ENCODE results near the gene ALKBH4.
"Not testable (repeated sequence)": the region's sequence is repeated elsewhere in the genome, so short reads cannot be mapped to it uniquely, and the experiment has no call there.

Gene ALKBH4, protein sequence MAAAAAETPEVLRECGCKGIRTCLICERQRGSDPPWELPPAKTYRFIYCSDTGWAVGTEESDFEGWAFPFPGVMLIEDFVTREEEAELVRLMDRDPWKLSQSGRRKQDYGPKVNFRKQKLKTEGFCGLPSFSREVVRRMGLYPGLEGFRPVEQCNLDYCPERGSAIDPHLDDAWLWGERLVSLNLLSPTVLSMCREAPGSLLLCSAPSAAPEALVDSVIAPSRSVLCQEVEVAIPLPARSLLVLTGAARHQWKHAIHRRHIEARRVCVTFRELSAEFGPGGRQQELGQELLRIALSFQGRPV

GRCh38 chr7:102464577-102465280 lies at the start of gene ALKBH4, which contains the start of gene LRWD1:
Gene ALKBH4, minus strand, starts transcription at chr7:102464863. Its CDS starts 27 bp downstream, at chr7:102464836.
Gene LRWD1, plus strand, starts transcription at chr7:102464984. Its CDS starts 97 bp downstream, at chr7:102465081.
- ATAC-seq: peak; percentile 93 to 95

DNA sequence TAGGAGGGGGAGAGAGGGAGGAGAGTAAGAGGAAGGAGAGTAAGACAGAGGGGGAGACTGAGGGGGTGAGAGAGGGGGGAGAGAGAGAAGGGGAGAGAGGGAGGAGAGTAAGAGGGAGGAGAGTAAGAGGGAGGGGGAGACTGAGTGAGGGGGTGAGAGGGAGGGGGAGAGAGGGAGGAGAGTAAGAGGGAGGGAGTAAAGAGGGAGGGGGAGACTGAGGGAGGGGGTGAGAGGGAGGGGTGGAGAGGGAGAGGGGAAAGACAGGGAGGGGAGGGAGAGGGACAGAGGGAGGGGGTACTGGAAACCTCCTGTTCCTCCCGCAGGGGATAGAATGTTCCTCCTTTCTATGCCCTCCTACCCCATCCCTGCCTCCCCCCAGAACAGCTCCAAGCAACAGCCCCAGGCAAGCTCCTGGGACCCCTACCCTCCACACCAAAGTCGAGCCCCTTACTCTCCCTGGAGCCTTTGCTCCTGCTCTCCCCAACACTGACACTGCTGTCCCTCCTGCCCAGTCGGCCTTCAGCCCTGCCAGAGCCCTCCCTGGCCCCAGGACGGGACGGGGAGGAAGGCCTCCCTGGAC lies 48.1 kb upstream of the ALKBH4 start:
- not testable (repeated sequence) for ATAC-seq

- ATAC-seq: peak; percentile 48 to 66
These were observed 47.3 kb upstream of the ALKBH4 start for GRCh38 chr7:102511860-102512522.

- not testable (repeated sequence) for ATAC-seq
These were observed 45.9 kb upstream of the ALKBH4 start for GRCh38 chr7:102510575-102510974.

DNA sequence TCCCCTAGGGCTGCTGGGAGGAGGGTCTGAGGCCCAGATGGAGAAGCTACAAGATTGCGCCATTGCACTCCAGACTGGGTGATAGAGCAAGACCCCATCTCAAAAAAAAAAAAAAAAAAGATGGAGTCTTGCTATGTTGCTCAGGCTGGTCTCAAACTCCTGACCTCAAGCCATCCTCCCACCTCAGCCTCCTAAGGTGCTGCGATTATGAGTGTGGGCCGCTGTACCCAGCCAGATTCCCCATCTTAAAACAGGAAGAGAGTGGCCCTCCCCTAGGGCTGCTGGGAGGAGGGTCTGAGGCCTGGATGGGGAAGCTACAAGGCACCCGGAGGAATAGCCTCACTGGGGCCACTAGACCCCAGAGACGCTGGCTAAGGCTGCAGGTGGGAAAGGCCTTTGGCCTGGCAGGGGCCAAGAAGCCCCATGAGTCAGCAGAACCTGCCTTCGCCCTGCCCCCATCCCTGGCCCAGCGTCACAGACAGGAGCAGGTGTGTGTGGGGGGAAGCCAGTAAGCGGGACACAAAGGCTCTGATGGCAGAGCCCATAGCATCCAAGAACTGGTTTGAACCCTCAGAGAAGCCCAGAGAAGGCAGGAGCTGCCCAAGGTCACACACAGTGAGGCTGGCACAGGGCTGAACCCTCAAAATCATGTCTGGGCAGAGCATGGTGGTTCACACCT lies 42.9 kb upstream of the ALKBH4 start:
- not testable (repeated sequence) for ATAC-seq

DNA sequence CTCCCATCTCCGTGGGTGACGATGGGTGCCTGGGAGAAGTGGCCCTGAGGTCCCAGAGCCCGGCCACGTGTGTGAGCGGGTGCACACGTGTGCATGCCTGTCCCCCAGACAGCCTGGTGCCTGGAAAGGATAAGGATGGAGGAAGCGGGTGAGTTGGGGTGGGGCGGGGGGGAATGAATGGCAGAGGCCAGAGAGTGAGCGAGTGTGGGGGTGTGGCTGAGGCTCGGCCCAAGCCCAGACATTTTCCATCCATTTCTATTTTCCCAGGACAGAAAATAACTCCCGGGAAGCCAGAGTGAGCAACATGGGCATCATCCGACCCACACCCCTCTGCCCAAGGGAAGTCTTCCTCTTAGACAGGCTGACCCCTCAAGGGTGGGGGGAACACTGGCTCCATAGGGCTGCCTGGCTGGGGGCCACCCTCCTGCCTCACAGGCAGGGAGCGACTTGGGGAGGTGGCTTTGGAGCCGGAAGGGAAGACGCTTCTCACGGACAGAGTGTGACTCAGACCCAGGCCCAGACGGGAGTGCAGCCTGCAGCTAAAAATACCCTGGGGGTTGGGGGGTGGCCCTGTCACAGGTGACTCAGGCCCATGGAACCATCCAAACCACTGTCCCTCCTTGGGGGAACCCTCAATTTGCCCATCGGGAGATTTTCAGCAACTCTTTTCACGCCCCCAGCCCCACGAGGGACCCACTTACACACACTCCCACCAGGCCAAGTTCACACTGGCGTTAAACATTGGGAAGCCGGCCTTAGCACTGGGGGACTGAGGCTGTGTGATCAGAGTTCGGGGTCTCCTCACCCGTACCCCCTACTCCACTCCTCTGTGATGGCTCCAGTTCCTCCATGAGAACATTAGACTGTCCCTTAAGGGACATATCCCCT lies 40.9 kb upstream of the ALKBH4 start:
- not testable (repeated sequence) for ATAC-seq

- not testable (repeated sequence) for ATAC-seq
These were observed 38.5 kb upstream of the ALKBH4 start for GRCh38 chr7:102503141-102503540.

GRCh38 chr7:102498321-102498720 lies 33.7 kb upstream of the ALKBH4 start:
- not testable (repeated sequence) for ATAC-seq

GRCh38 chr7:102497308-102497707 lies 32.6 kb upstream of the ALKBH4 start:
- ATAC-seq: not testable (repeated sequence)

DNA sequence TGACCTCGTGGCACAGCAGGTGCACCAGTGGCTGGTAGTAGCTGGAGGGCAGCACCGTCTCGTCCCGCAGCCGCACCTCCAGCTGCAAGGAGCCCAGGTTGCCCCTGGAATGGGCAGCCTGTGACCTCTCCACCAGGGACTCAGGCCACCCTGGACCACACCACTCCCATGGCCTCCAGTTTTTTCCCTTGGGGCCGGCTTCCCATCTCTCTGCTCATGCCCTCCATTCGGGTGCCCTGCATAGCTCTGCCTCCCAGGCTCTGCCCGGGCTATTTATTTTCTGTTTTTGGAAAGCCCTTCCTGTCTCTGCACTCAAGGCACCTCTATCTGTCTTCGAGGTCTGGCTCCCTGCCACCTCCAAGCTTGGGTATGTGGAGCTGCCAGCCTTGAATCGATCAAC lies 32.2 kb upstream of the ALKBH4 start:
- ATAC-seq: not testable (repeated sequence)

GRCh38 chr7:102494473-102495149 lies 29.9 kb upstream of the ALKBH4 start:
- ATAC-seq: peak; percentile 74 to 83

- ATAC-seq: not testable (repeated sequence)
These were observed 29.4 kb upstream of the ALKBH4 start for GRCh38 chr7:102494026-102494425.

GRCh38 chr7:102493220-102493935 lies 28.7 kb upstream of the ALKBH4 start:
- peak; percentile 14 to 28 for ATAC-seq

GRCh38 chr7:102490529-102491075 lies 25.9 kb upstream of the ALKBH4 start:
- ATAC-seq: peak; percentile 47 to 59

DNA sequence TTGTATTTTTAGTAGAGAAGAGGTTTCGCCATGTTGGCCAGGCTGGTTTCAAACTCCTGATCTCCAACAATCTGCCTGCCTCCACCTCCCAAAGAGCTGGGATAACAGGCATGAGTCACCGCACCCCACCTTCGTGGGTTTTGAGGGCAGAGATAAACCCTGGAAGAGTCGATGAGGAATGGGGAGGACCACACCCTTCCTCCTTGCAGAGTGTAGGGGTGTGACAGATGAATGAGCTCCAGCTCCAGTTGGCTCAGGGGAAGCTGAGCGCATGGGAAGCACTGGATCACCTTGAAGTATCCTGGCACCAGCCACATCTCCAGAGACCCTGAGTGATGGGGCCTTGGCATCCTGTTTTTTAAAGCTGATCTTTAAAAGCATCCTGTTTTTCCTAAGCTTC lies 19.7 kb upstream of the ALKBH4 start:
- ATAC-seq: not testable (repeated sequence)

DNA sequence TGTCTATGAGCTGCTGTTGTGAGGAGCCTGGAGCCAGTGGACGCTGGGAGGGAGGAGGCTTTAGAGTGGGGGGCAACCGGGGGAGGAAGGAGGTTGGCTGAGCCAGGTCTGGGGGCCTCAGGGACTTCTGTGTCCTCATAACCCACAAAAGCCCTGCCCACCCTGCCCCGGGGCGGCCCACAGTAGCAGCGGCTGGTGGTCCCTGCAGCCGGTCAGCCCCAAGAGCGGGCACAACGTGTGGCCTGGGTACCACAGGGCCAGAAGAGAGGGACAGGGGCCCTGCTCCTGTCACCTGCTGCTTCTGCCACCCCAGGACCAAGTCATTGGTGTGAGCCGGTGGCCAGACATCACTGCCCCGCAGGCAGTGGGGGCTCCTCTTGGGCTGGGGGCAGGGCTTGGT lies 17.3 kb upstream of the ALKBH4 start:
- not testable (repeated sequence) for ATAC-seq

- not testable (repeated sequence) for ATAC-seq
These were observed 15.4 kb upstream of the ALKBH4 start for GRCh38 chr7:102479982-102480637.

DNA sequence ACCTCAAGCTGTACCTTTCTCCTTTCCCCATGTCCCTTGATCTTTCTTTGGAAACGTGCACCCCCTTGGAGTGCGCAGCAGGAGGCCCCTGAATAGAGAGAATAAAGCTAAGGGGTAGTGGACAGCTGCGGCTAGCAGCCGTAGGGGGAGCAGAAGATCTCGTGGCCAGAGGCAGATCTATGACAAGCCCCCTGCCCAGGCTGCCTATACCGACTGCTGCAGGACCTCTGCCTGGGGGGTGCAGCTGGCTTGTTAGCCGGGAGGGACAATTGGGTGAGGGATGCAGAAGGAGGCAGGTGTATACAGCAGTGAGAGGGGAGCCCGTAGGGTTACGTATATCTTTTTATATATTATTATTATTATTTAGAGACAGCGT lies 14.5 kb upstream of the ALKBH4 start:
- peak; percentile 8 to 12 for ATAC-seq

Measured in activated CD4-positive, CD25-positive, alpha-beta regulatory T cell treated with anti-CD3 and anti-CD28 coated beads, Interleukin-2, amount 50 U/mL, for 24 hours (primary cell).